Measurements from ENCODE around the gene OXSR1.
A peak's percentile ranks its signal among the peaks of the same experiment; 100 is the strongest.

The OXSR1 gene

DNA sequence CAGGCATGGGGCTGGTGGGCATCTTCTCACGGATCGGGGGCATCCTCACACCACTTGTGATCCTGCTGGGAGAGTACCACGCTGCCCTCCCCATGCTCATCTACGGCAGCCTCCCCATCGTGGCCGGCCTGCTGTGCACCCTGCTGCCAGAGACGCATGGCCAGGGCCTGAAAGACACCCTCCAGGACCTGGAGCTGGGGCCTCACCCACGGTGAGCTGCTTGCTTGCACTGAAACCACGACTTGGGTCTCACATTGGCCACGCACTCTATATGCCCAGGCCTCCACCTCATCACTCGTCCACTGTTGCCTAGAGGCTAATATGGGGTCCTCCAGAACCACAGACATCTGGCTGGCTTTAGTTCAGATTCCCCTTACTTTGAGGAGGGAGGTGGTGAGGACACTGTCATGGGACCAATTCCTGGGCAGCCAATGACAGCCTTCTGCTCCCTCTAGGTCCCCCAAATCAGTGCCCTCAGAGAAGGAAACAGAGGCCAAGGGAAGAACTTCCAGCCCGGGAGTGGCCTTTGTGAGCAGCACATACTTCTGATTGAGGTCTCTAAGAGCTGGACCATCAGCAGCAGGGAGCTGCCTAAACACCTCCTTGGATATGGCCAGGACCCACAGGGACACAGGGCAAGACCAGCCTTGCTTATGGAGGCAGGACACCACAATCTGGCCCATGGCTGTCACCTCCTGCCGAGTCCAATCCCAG lies 111.7 kb downstream of the OXSR1 start:
- H3K14ac ChIP-seq (ENCODE audit: low read length) = no peak overlapping the region
- peaks cover 0 to 17% of the 10 kb centered on the region in 2 experiments for H3K36me3 ChIP-seq (ENCODE audit: control insufficient read depth in 1 of 2, insufficient read depth in 2 of 2, low read length in 2 of 2)
- H4K91ac ChIP-seq (ENCODE audit: low read depth, low read length) = no peak overlapping the region
- H2AFZ ChIP-seq (ENCODE audit: insufficient read depth, low read length, poor library complexity) = no peak overlapping the region
- H3K23ac ChIP-seq (ENCODE audit: low read length) = no peak overlapping the region
- H3K27ac ChIP-seq (ENCODE audit: low read depth, low read length) = no peak overlapping the region
- no peak overlapping the region for H2BK12ac ChIP-seq (ENCODE audit: low read length)
- H3K18ac ChIP-seq (ENCODE audit: low read length) = no peak overlapping the region
- peak overlapping the region; percentile 49 for H3K4me3 ChIP-seq (ENCODE audit: low read depth, low read length)
- no peak overlapping the region for H2AK5ac ChIP-seq (ENCODE audit: low read length)
- H2BK5ac ChIP-seq (ENCODE audit: low read depth, low read length, poor library complexity) = no peak overlapping the region
- WGBS (ENCODE audit: extremely low coverage, insufficient coverage, insufficient read length) = no CpG with 5 or more reads among the region's 13 CpGs
- no peak for DNase-seq
- no peaks in the 10 kb centered on the region for H3K27me3 ChIP-seq (ENCODE audit: insufficient read depth, low read length)
- H2BK120ac ChIP-seq (ENCODE audit: insufficient read depth, low read length, poor library complexity) = no peak overlapping the region
- H3K4me1 ChIP-seq (ENCODE audit: control insufficient read depth in 1 of 2, insufficient read depth in 2 of 2, low read length in 2 of 2) = no peaks in the 10 kb centered on the region
- peaks cover 3% of the 10 kb centered on the region for H3K9me3 ChIP-seq (ENCODE audit: insufficient read depth, low read depth, low read length)
- H3K9ac ChIP-seq (ENCODE audit: low read length) = no peak overlapping the region
- H3K79me1 ChIP-seq (ENCODE audit: low read length) = no peaks in the 10 kb centered on the region
- H3K79me2 ChIP-seq (ENCODE audit: control insufficient read depth, insufficient read depth, low read length, poor library complexity) = no peaks in the 10 kb centered on the region
- H4K12ac ChIP-seq (ENCODE audit: low read depth, low read length) = no peak overlapping the region
- no peak overlapping the region for H4K8ac ChIP-seq (ENCODE audit: low read depth, low read length)
- no peak overlapping the region for H3K4me2 ChIP-seq (ENCODE audit: low read length)
- no peak overlapping the region for H3K4ac ChIP-seq (ENCODE audit: low read depth, low read length)

GRCh38 chr3:38278841-38279240 lies 113.5 kb downstream of the OXSR1 start:
- H3K9ac ChIP-seq (ENCODE audit: low read length) = no peak overlapping the region
- H2BK120ac ChIP-seq (ENCODE audit: insufficient read depth, low read length, poor library complexity) = no peak overlapping the region
- WGBS (ENCODE audit: extremely low coverage, insufficient coverage, insufficient read length) = no CpG with 5 or more reads among the region's 5 CpGs
- no peaks in the 10 kb centered on the region for H3K27me3 ChIP-seq (ENCODE audit: insufficient read depth, low read length)
- no peak overlapping the region for H3K4me2 ChIP-seq (ENCODE audit: low read length)
- H3K18ac ChIP-seq (ENCODE audit: low read length) = no peak overlapping the region
- H2BK5ac ChIP-seq (ENCODE audit: low read depth, low read length, poor library complexity) = no peak overlapping the region
- H3K14ac ChIP-seq (ENCODE audit: low read length) = no peak overlapping the region
- no peak overlapping the region for H3K23ac ChIP-seq (ENCODE audit: low read length)
- no peak overlapping the region for H2AFZ ChIP-seq (ENCODE audit: insufficient read depth, low read length, poor library complexity)
- H3K27ac ChIP-seq (ENCODE audit: low read depth, low read length) = no peak overlapping the region
- H4K8ac ChIP-seq (ENCODE audit: low read depth, low read length) = no peak overlapping the region
- no peak overlapping the region for H2AK5ac ChIP-seq (ENCODE audit: low read length)
- H3K9me3 ChIP-seq (ENCODE audit: insufficient read depth, low read depth, low read length) = peaks cover 3% of the 10 kb centered on the region
- H3K79me2 ChIP-seq (ENCODE audit: control insufficient read depth, insufficient read depth, low read length, poor library complexity) = no peaks in the 10 kb centered on the region
- no peak for DNase-seq
- H3K4me1 ChIP-seq (ENCODE audit: control insufficient read depth in 1 of 2, insufficient read depth in 2 of 2, low read length in 2 of 2) = no peaks in the 10 kb centered on the region
- H4K91ac ChIP-seq (ENCODE audit: low read depth, low read length) = no peak overlapping the region
- no peaks in the 10 kb centered on the region for H3K79me1 ChIP-seq (ENCODE audit: low read length)
- H3K4me3 ChIP-seq (ENCODE audit: low read depth, low read length) = no peak overlapping the region
- H4K12ac ChIP-seq (ENCODE audit: low read depth, low read length) = no peak overlapping the region
- H2BK12ac ChIP-seq (ENCODE audit: low read length) = no peak overlapping the region
- H3K36me3 ChIP-seq (ENCODE audit: control insufficient read depth in 1 of 2, insufficient read depth in 2 of 2, low read length in 2 of 2) = peaks cover 0 to 17% of the 10 kb centered on the region in 2 experiments
- no peak overlapping the region for H3K4ac ChIP-seq (ENCODE audit: low read depth, low read length)

DNA sequence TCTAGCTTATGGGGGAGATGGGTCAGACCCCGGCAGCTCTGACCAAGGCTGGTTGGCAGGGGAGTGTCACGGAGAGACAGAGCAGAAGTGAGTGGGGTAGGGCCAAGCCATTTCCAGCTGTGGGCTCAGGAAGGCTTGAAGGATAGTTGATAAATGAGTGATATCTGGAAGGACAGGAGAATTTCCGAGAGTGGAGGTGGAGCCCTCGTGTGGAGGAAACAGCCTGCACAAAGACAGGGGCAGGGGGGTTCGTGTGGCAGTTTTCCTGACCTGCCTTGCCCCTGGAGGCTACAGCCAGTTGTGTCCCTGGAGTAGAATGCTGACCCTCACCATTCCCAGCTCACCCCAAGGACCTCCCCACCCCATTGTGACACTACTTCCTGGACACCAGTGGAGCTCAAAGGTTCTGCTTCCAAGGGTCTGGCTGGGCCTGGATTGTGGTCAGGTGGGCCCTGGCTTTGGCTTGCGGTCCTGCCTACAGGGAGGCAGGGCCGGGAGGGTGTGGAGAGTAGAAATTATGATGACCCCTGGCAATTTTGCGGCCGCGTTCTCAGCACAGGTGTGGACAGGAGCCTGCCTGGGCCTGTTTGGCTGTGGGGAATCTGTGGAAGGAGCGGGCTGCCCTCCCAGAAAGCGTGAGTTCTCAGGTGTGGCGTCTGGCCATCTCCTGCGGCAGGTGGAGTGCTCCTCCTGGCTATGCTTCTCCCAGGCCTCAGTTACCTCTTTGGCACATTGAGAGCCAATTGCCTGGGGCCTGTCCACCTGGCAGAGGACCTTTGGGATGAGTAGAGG lies 116.8 kb downstream of the OXSR1 start, which contains the start of gene SLC22A14:
Gene SLC22A14 (plus strand): TSS at position 400 of the 792 bp plus-strand sequence. CDS start 23,733 bp downstream, outside the sequence.
- H3K4me2 ChIP-seq (ENCODE audit: low read length) = no peak within 1 kb of the TSS
- no peak within 1 kb of the TSS for H2BK12ac ChIP-seq (ENCODE audit: low read length)
- H2BK120ac ChIP-seq (ENCODE audit: insufficient read depth, low read length, poor library complexity) = no peak within 1 kb of the TSS
- H3K18ac ChIP-seq (ENCODE audit: low read length) = no peak within 1 kb of the TSS
- H2BK5ac ChIP-seq (ENCODE audit: low read depth, low read length, poor library complexity) = no peak within 1 kb of the TSS
- no peak within 1 kb of the TSS for H3K4ac ChIP-seq (ENCODE audit: low read depth, low read length)
- no peak within 1 kb of the TSS for H4K12ac ChIP-seq (ENCODE audit: low read depth, low read length)
- no peaks in the 10 kb centered on the region for H3K4me1 ChIP-seq (ENCODE audit: control insufficient read depth in 1 of 2, insufficient read depth in 2 of 2, low read length in 2 of 2)
- H3K79me2 ChIP-seq (ENCODE audit: control insufficient read depth, insufficient read depth, low read length, poor library complexity) = no peaks in the 10 kb centered on the region
- no peak within 1 kb of the TSS for H3K4me3 ChIP-seq (ENCODE audit: low read depth, low read length)
- H2AFZ ChIP-seq (ENCODE audit: insufficient read depth, low read length, poor library complexity) = no peak within 1 kb of the TSS
- H2AK5ac ChIP-seq (ENCODE audit: low read length) = no peak within 1 kb of the TSS
- H4K91ac ChIP-seq (ENCODE audit: low read depth, low read length) = no peak within 1 kb of the TSS
- H3K9ac ChIP-seq (ENCODE audit: low read length) = no peak within 1 kb of the TSS
- peaks cover 3% of the 10 kb centered on the region for H3K9me3 ChIP-seq (ENCODE audit: insufficient read depth, low read depth, low read length)
- no peak within 1 kb of the TSS for H4K8ac ChIP-seq (ENCODE audit: low read depth, low read length)
- no peaks in the 10 kb centered on the region for H3K27me3 ChIP-seq (ENCODE audit: insufficient read depth, low read length)
- peaks cover 0 to 7% of the 10 kb centered on the region in 2 experiments for H3K36me3 ChIP-seq (ENCODE audit: control insufficient read depth in 1 of 2, insufficient read depth in 2 of 2, low read length in 2 of 2)
- no peak within 1 kb of the TSS for H3K14ac ChIP-seq (ENCODE audit: low read length)
- DNase-seq = peak in 1 of 2 donors; percentile 29
- WGBS (ENCODE audit: extremely low coverage, insufficient coverage, insufficient read length) = no CpG with 5 or more reads among the region's 14 CpGs
- no peak within 1 kb of the TSS for H3K27ac ChIP-seq (ENCODE audit: low read depth, low read length)
- no peak within 1 kb of the TSS for H3K23ac ChIP-seq (ENCODE audit: low read length)
- H3K79me1 ChIP-seq (ENCODE audit: low read length) = no peaks in the 10 kb centered on the region

- Histone ChIP-seq H3K27ac (ENCODE audit: low read depth, low read length) (no peak overlapping the region), H3K4me1 (ENCODE audit: control insufficient read depth in 1 of 2, insufficient read depth in 2 of 2, low read length in 2 of 2) (no peaks in the 10 kb centered on the region), H3K14ac (ENCODE audit: low read length) (no peak overlapping the region), H3K79me1 (ENCODE audit: low read length) (no peaks in the 10 kb centered on the region), H3K9me3 (ENCODE audit: insufficient read depth, low read depth, low read length) (no peaks in the 10 kb centered on the region), H3K23ac (ENCODE audit: low read length) (no peak overlapping the region), H3K4me2 (ENCODE audit: low read length) (no peak overlapping the region), H2AK5ac (ENCODE audit: low read length) (no peak overlapping the region), H2BK120ac (ENCODE audit: insufficient read depth, low read length, poor library complexity) (no peak overlapping the region), H3K18ac (ENCODE audit: low read length) (no peak overlapping the region), H2BK12ac (ENCODE audit: low read length) (no peak overlapping the region), H3K36me3 (ENCODE audit: control insufficient read depth in 1 of 2, insufficient read depth in 2 of 2, low read length in 2 of 2) (no peaks in the 10 kb centered on the region), H3K4ac (ENCODE audit: low read depth, low read length) (no peak overlapping the region), H2BK5ac (ENCODE audit: low read depth, low read length, poor library complexity) (no peak overlapping the region), H2AFZ (ENCODE audit: insufficient read depth, low read length, poor library complexity) (no peak overlapping the region), H3K27me3 (ENCODE audit: insufficient read depth, low read length) (no peaks in the 10 kb centered on the region), H4K12ac (ENCODE audit: low read depth, low read length) (no peak overlapping the region), H3K4me3 (ENCODE audit: low read depth, low read length) (no peak overlapping the region), H3K9ac (ENCODE audit: low read length) (no peak overlapping the region), H4K8ac (ENCODE audit: low read depth, low read length) (no peak overlapping the region), H3K79me2 (ENCODE audit: control insufficient read depth, insufficient read depth, low read length, poor library complexity) (no peaks in the 10 kb centered on the region), H4K91ac (ENCODE audit: low read depth, low read length) (no peak overlapping the region)
- no CpG with 5 or more reads among the region's 16 CpGs for WGBS (ENCODE audit: extremely low coverage, insufficient coverage, insufficient read length)
- no peak for DNase-seq
Measured at GRCh38 chr3:38283810-38284755, 118.7 kb downstream of the OXSR1 start.

All from trophoblast cell (in vitro differentiated cells and primary cell).